Effector memory CD8-positive, alpha-beta T cell (primary cell): Measurements from ENCODE around the gene FYCO1.
A peak's percentile ranks its signal among the peaks of the same experiment; 100 is the strongest.

Experiments used
- ATAC-seq: fragments of 150-1000 bp; cut with Tn5 transposase; replicated peaks from 2 replicates; pipeline ENCODE4 v1.10.0; 2021; ENCODE audit warnings: mild to moderate bottlenecking, moderate library complexity
- DNase-seq, 3 experiments: peaks; one replicate each; pipeline ENCODE4 v3.0.0; 2021
- H3K27ac Mint-ChIP-seq, 2 donors: one replicate each; pipeline ENCODE4 v1.8.0; 2022; ENCODE audit warnings: mild to moderate bottlenecking in 2 of 2, mixed read lengths in 2 of 2, moderate library complexity in 2 of 2
- H3K27me3 Mint-ChIP-seq, 2 donors: one replicate each; pipeline ENCODE4 v1.8.0; 2022; ENCODE audit warnings: mixed read lengths in 2 of 2
- H3K36me3 Mint-ChIP-seq: one replicate; pipeline ENCODE4 v1.8.0; 2022; ENCODE audit warnings: mild to moderate bottlenecking, moderate library complexity, mixed read lengths; ENCODE audit not compliant: insufficient read depth
- H3K4me1 Mint-ChIP-seq, 2 donors: one replicate each; pipeline ENCODE4 v1.8.0; 2022; ENCODE audit warnings: low read depth in 2 of 2, mixed read lengths in 2 of 2
- H3K4me3 Mint-ChIP-seq, 2 donors: one replicate each; pipeline ENCODE4 v1.8.0; 2022; ENCODE audit warnings: mild to moderate bottlenecking in 2 of 2, mixed read lengths in 2 of 2, moderate library complexity in 2 of 2
- H3K9me3 Mint-ChIP-seq, 2 donors: one replicate each; pipeline ENCODE4 v1.8.0; 2022; ENCODE audit warnings: mixed read lengths in 2 of 2

FYCO1 gene

GRCh38 chr3:45938043-45938435 lies 57.6 kb downstream of the FYCO1 start:
- ATAC-seq (no peak), DNase-seq (no peak)
- H3K4me1 Mint-ChIP-seq: peaks cover 37 to 47% of the 10 kb centered on the region in 2 donors
- H3K9me3 Mint-ChIP-seq: no peaks in the 10 kb centered on the region
- H3K27me3 Mint-ChIP-seq: no peaks in the 10 kb centered on the region
- H3K27ac Mint-ChIP-seq: no peak overlapping the region
- no peak overlapping the region for H3K4me3 Mint-ChIP-seq
- H3K36me3 Mint-ChIP-seq: peaks cover 50% of the 10 kb centered on the region

GRCh38 chr3:45937206-45938042 lies 58.2 kb downstream of the FYCO1 start:
- peak overlapping the region; percentile 16 to 41 for H3K27ac Mint-ChIP-seq
- no peaks in the 10 kb centered on the region for H3K27me3 Mint-ChIP-seq
- H3K4me1 Mint-ChIP-seq: peaks cover 32 to 41% of the 10 kb centered on the region in 2 donors
- H3K36me3 Mint-ChIP-seq: peaks cover 53% of the 10 kb centered on the region
- H3K4me3 Mint-ChIP-seq: no peak overlapping the region
- H3K9me3 Mint-ChIP-seq: no peaks in the 10 kb centered on the region
- ATAC-seq: no peak
- DNase-seq: no peak

- no peak for ATAC-seq
- peaks cover 62% of the 10 kb centered on the region for H3K36me3 Mint-ChIP-seq
Measured at GRCh38 chr3:45936261-45936660, 59.4 kb downstream of the FYCO1 start.

GRCh38 chr3:45933591-45933990 lies 62.0 kb downstream of the FYCO1 start:
- ATAC-seq (no peak), DNase-seq (no peak)
- H3K27me3 Mint-ChIP-seq: no peaks in the 10 kb centered on the region
- H3K4me3 Mint-ChIP-seq: no peak overlapping the region
- peaks cover 83% of the 10 kb centered on the region for H3K36me3 Mint-ChIP-seq
- no peak overlapping the region for H3K27ac Mint-ChIP-seq
- peaks cover 12 to 16% of the 10 kb centered on the region in 2 donors for H3K4me1 Mint-ChIP-seq
- no peaks in the 10 kb centered on the region for H3K9me3 Mint-ChIP-seq

More at GRCh38 chr3:45936261-45936660, 59.4 kb downstream of the FYCO1 start:
- H3K27me3 Mint-ChIP-seq: no peaks in the 10 kb centered on the region
- H3K4me1 Mint-ChIP-seq: peaks cover 23 to 31% of the 10 kb centered on the region in 2 donors
- H3K27ac Mint-ChIP-seq: no peak overlapping the region
- H3K9me3 Mint-ChIP-seq: no peaks in the 10 kb centered on the region
- H3K4me3 Mint-ChIP-seq: no peak overlapping the region
- DNase-seq: no peak

GRCh38 chr3:45932112-45932511 lies 63.5 kb downstream of the FYCO1 start:
- H3K4me3 Mint-ChIP-seq: no peak overlapping the region
- H3K27ac Mint-ChIP-seq: peak overlapping the region in 1 of 2 donors; percentile 41
- H3K9me3 Mint-ChIP-seq: no peaks in the 10 kb centered on the region
- H3K36me3 Mint-ChIP-seq: peaks cover 79% of the 10 kb centered on the region
- H3K27me3 Mint-ChIP-seq: no peaks in the 10 kb centered on the region
- H3K4me1 Mint-ChIP-seq: peaks cover 14% of the 10 kb centered on the region in 2 donors
- no peak for ATAC-seq
- no peak for DNase-seq

- H3K4me1 Mint-ChIP-seq: peaks cover 14 to 15% of the 10 kb centered on the region in 2 donors
- DNase-seq (no peak), ATAC-seq (no peak)
- H3K4me3 Mint-ChIP-seq: no peak overlapping the region
- no peaks in the 10 kb centered on the region for H3K9me3 Mint-ChIP-seq
- H3K27me3 Mint-ChIP-seq: no peaks in the 10 kb centered on the region
- H3K27ac Mint-ChIP-seq: peak overlapping the region in 1 of 2 donors; percentile 41
- peaks cover 84% of the 10 kb centered on the region for H3K36me3 Mint-ChIP-seq
Measured at GRCh38 chr3:45931496-45931895, 64.1 kb downstream of the FYCO1 start.

- DNase-seq: peak; percentile 65 to 77 (median 67)
- H3K36me3 Mint-ChIP-seq: peaks cover 81% of the 10 kb centered on the region
Measured at GRCh38 chr3:45929042-45929679, 66.5 kb downstream of the FYCO1 start.

GRCh38 chr3:45927881-45928280 lies 67.7 kb downstream of the FYCO1 start:
- H3K27ac Mint-ChIP-seq: no peak overlapping the region
- H3K27me3 Mint-ChIP-seq: no peaks in the 10 kb centered on the region
- H3K4me3 Mint-ChIP-seq: no peak overlapping the region
- peaks cover 81% of the 10 kb centered on the region for H3K36me3 Mint-ChIP-seq
- ATAC-seq: no peak
- H3K9me3 Mint-ChIP-seq: no peaks in the 10 kb centered on the region
- H3K4me1 Mint-ChIP-seq: peaks cover 24 to 28% of the 10 kb centered on the region in 2 donors
- DNase-seq: no peak

More at GRCh38 chr3:45929042-45929679, 66.5 kb downstream of the FYCO1 start:
- no peaks in the 10 kb centered on the region for H3K9me3 Mint-ChIP-seq
- no peaks in the 10 kb centered on the region for H3K27me3 Mint-ChIP-seq
- ATAC-seq: peak; percentile 93
- peaks cover 19 to 21% of the 10 kb centered on the region in 2 donors for H3K4me1 Mint-ChIP-seq
- peak overlapping the region; percentile 55 to 90 for H3K27ac Mint-ChIP-seq
- H3K4me3 Mint-ChIP-seq: no peak overlapping the region

- peak overlapping the region; percentile 50 to 59 for H3K27ac Mint-ChIP-seq
- H3K4me1 Mint-ChIP-seq: peaks cover 20 to 30% of the 10 kb centered on the region in 2 donors
- ATAC-seq (no peak), DNase-seq (no peak)
- no peak overlapping the region for H3K4me3 Mint-ChIP-seq
- H3K27me3 Mint-ChIP-seq: no peaks in the 10 kb centered on the region
- no peaks in the 10 kb centered on the region for H3K9me3 Mint-ChIP-seq
- H3K36me3 Mint-ChIP-seq: peaks cover 79% of the 10 kb centered on the region
Measured at GRCh38 chr3:45923755-45924154, 71.9 kb downstream of the FYCO1 start.

- no peak for ATAC-seq
- Mint-ChIP-seq H3K27ac (peak overlapping the region; percentile 50 to 59), H3K4me3 (no peak overlapping the region), H3K4me1 (peaks cover 17 to 30% of the 10 kb centered on the region in 2 donors), H3K36me3 (peaks cover 77% of the 10 kb centered on the region), H3K9me3 (no peaks in the 10 kb centered on the region), H3K27me3 (no peaks in the 10 kb centered on the region)
- DNase-seq: no peak
Measured at GRCh38 chr3:45922950-45923590, 72.6 kb downstream of the FYCO1 start.

GRCh38 chr3:45922039-45922326 lies 73.6 kb downstream of the FYCO1 start:
- DNase-seq (no peak), ATAC-seq (no peak)
- peaks cover 22 to 27% of the 10 kb centered on the region in 2 donors for H3K4me1 Mint-ChIP-seq
- no peaks in the 10 kb centered on the region for H3K27me3 Mint-ChIP-seq
- peaks cover 78% of the 10 kb centered on the region for H3K36me3 Mint-ChIP-seq
- H3K4me3 Mint-ChIP-seq: no peak overlapping the region
- no peaks in the 10 kb centered on the region for H3K9me3 Mint-ChIP-seq
- peak overlapping the region; percentile 86 to 91 for H3K27ac Mint-ChIP-seq

- H3K27ac Mint-ChIP-seq: peak overlapping the region; percentile 86 to 91
- peak overlapping the region; percentile 21 to 46 for H3K4me3 Mint-ChIP-seq
- peaks cover 28 to 33% of the 10 kb centered on the region in 2 donors for H3K4me1 Mint-ChIP-seq
- no peak for DNase-seq
- no peak for ATAC-seq
- H3K9me3 Mint-ChIP-seq: no peaks in the 10 kb centered on the region
- peaks cover 79% of the 10 kb centered on the region for H3K36me3 Mint-ChIP-seq
- no peaks in the 10 kb centered on the region for H3K27me3 Mint-ChIP-seq
Measured at GRCh38 chr3:45921158-45922038, 74.2 kb downstream of the FYCO1 start.
